Measurements from ENCODE around the gene RYR2. TPM values are rescaled to one million over a fixed set of nuclear protein-coding genes. Genes with fewer than 3 reads are reported as not detected.

The RYR2 gene
- total RNA-seq, 1 experiment from 2014 or later: under 0.01 TPM

DNA sequence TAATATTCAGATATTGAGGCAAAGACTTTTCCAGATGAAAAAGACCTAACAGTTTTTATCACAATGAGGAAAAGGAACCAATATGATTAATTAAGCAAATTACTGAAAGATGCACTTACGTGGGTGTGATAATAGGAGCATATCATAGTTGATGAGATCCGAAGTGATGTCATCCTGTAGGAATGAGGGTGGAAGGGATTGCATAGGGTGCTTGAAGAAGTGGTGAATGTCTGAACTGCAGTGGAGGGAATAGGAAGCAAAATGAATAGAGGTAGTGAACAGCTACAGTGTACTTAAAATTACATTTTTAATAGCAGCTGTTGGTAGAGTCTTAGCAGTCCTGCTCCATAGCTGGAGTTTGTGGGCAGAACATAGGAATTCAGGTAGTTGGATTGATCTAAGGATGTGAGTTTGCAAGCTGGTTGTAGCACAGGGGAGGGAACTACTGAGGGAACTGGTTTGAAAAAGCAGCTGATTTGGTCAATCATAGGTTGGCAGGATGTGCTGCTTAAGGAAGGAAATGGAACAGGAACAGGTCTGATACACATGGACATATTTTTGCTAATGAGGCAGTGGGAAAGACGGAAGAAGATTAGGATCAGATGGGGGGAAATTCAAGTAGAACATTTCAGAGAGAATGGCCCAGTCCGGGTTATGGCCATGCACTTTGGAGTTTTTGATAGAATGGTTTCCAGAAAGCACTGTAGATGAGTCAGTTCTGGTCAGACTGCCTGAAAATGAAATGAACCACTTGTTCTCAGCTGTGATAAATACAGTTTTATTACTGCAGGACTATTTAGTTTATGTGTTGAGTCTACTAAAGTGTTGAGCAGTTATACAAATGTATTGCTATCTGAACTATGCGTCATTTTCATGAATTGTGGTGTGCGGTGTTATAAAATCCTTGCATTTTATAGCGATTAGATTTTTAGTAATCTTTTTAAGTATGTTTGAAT is 155.8 kb downstream of the RYR2 start:
- no peak for DNase-seq (ENCODE audit: low read depth)

- no peak for DNase-seq (ENCODE audit: low read depth)
Observed at GRCh38 chr1:237199026-237199425, 157.0 kb downstream of the RYR2 start.

GRCh38 chr1:237201155-237201554 is 159.2 kb downstream of the RYR2 start:
- no peak for DNase-seq (ENCODE audit: low read depth)

GRCh38 chr1:237204841-237205240 is 162.9 kb downstream of the RYR2 start:
- DNase-seq (ENCODE audit: low read depth): no peak

GRCh38 chr1:237205400-237206064 is 163.5 kb downstream of the RYR2 start:
- DNase-seq (ENCODE audit: low read depth): peak; percentile 3

DNA sequence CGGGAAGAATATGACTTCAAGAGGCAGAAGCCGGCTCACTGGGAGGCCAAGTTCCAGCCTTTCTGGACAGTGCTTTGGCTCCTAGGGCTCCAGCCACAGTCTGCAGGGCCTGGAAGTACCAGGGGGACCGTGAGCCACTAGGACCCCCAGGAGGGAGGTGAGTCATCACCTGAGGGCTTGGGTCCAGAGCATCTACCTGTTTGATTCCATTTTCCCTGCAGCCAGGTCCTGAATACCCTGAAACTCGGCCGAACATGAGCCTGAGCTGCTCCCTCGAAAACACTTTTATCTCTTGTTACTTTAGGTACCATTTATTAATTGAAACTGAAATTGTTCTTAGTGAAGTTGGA is 164.1 kb downstream of the RYR2 start:
- DNase-seq (ENCODE audit: low read depth): no peak

DNA sequence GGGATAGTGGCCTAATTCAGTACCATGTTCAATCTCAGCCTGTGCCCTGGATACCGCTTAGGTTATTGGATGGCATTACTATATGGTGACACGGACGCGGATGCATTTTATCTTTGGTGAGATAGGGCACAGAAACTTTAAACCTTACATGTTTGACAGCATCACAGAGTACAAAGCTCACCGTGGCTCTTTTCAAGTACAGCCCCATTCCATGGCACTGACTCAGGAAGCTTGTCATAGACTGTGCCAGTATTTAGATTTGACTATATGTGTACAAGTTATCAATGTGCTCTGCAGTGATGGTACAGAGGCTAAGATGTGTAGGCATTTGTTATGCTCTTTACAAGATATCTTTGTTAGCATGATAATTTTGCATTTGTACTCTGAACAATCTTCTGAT is 169.0 kb downstream of the RYR2 start:
- no peak for DNase-seq (ENCODE audit: low read depth)

- no peak for DNase-seq (ENCODE audit: low read depth)
Observed at GRCh38 chr1:237211540-237211939, 169.6 kb downstream of the RYR2 start.

- DNase-seq (ENCODE audit: low read depth): no peak
Observed at GRCh38 chr1:237219751-237220642, 178.0 kb downstream of the RYR2 start.

DNA sequence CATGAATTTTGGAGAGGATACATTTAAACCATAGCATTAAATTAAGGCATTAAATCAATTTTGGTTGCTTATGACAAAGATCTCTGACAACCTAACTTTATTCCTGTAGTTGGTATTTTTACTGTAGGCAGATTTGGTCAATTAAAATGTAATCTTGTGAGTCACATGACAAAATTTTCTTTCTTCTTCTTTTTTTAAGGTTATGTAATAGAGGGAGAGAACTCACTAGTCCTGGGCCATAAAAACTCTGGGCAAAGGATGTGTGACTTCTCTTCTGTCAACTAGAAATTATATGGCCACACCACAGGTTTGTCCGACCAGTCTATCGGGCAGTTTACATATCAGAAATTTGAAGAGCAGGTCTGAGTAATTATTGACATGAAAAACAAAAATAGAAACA is 181.4 kb downstream of the RYR2 start:
- no peak for DNase-seq (ENCODE audit: low read depth)

- no peak for DNase-seq (ENCODE audit: low read depth)
Observed at GRCh38 chr1:237226177-237226944, 184.4 kb downstream of the RYR2 start.

GRCh38 chr1:237227476-237227875 is 185.5 kb downstream of the RYR2 start:
- no peak for DNase-seq (ENCODE audit: low read depth)

GRCh38 chr1:237228421-237228820 is 186.4 kb downstream of the RYR2 start:
- no peak for DNase-seq (ENCODE audit: low read depth)

GRCh38 chr1:237229333-237229732 is 187.3 kb downstream of the RYR2 start:
- no peak for DNase-seq (ENCODE audit: low read depth)

- DNase-seq (ENCODE audit: low read depth): no peak
Observed at GRCh38 chr1:237232501-237232900, 190.5 kb downstream of the RYR2 start.

DNA sequence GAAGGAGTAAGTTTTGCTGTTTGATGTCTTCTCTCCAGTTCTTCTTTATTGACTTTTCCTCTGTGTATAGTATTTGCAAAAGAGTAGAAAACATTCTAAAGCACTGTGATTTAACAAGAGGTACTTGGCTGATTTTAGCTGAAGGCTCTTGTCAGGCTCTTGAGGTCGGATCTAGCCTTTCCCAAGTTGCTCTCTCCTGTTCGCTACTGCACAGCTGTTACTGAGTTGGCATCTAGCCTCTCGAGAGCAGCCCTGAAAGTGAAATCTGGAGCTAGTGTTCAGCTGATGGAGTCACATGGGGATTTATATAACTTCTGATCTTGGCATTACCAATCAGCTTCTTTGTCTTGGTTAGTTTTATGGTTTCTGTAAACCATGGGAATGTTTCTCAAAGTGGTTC is 193.1 kb downstream of the RYR2 start:
- no peak for DNase-seq (ENCODE audit: low read depth)

DNA sequence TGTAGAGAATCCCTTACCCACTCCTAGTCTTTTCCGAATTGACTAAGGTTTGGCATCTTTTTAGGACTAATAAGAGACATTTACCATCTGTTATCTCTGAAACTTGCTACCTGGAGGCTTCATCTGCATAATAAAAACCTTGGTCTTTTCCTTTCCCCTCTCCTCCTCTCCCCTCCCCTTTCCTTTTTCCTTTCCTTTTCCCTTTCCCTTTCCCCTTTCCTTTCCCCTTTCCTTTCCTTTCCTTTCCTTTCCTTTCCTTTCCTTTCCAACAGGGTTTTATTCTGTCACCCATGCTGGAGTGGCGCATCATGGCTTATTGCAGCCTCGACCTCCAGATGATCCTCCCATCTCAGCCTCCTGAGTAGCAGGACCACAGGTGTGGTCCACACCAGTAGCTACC is 195.7 kb downstream of the RYR2 start:
- DNase-seq (ENCODE audit: low read depth): no peak

DNA sequence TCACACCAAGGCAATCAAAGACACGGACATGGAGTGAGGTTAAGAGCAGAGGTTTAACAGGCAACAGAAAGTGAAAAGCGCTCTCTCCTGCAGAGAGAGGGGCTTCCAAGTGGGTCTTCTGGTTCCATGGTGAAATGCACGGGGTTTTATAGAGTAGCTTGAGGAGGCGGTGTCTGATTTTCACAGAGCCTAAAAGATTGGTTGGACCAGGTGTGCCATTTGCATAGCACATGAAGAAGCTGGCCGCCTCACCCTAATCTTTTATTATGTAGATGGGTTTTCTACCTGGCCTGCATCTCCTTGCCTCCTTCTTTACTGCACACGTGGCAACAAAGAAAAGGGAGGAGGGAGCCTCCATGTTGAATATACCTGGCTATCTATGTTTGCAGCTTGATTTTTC is 197.3 kb downstream of the RYR2 start:
- no peak for DNase-seq (ENCODE audit: low read depth)

DNA sequence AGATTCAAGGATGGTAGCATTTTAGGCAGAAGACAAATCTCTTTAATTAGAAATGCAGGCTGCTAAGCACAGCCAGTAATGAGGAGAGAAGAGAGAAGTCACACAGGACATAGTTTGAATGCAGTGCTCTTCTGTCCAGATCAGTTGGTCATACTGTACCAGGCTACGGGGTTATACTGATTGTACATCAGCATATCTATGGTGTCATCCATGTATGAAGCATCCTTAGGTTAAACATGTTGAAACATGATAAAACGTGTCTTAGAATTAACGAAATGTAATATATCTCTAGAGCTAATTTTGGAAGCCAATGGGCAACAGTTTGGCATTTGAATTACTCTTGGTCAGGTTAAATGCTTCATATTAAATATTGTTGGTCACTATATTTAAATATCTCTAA is 199.1 kb downstream of the RYR2 start:
- DNase-seq (ENCODE audit: low read depth): no peak

- DNase-seq (ENCODE audit: low read depth): no peak
Observed at GRCh38 chr1:237244778-237245177, 202.8 kb downstream of the RYR2 start.

- DNase-seq (ENCODE audit: low read depth): no peak
Observed at GRCh38 chr1:237247442-237247841, 205.5 kb downstream of the RYR2 start.

Data from RPMI7951 (cell line).